Stimulated activated CD8-positive, alpha-beta memory T cell treated with anti-CD3 and anti-CD28 coated beads, Interleukin-2, amount 100 ng/mL, for 48 hours (primary cell): ENCODE measurements around the gene KDM4B.
A peak's percentile ranks its signal among the peaks of the same experiment; 100 is the strongest.

ENCODE experiments used
- DNase-seq, 2 donors: peaks; one replicate each; pipeline ENCODE4 v3.0.0-alpha.2; 2020; ENCODE audit warnings: low read depth in 2 of 2

The KDM4B gene

GRCh38 chr19:4984438-4984990, 15.6 kb downstream of the KDM4B start:
- no peak for DNase-seq

DNA sequence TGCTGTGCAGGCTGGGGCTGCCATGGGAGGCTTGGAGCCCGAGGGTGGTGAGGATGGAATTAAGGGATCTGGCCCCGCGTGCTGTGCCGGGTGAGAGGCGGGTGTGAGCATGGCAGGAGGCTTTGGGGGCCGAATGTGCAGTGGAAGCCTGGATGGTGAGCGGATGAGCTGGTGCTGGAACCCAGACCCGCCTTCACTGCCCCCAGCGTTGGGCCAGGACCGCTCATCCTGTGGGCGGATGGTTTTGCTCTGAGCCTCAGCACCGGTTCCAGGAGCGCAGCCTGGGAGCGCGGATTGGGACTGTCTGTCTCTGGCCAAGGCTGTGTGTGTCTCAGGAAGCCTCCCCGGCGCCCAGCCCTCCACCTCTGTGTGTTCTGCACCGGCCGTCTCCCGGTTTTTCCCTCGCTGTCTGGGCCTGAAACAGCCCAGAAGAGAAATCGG, 16.7 kb downstream of the KDM4B start:
- no peak for DNase-seq

- no peak for DNase-seq
Observed at GRCh38 chr19:4986056-4986455, 17.1 kb downstream of the KDM4B start.

DNA sequence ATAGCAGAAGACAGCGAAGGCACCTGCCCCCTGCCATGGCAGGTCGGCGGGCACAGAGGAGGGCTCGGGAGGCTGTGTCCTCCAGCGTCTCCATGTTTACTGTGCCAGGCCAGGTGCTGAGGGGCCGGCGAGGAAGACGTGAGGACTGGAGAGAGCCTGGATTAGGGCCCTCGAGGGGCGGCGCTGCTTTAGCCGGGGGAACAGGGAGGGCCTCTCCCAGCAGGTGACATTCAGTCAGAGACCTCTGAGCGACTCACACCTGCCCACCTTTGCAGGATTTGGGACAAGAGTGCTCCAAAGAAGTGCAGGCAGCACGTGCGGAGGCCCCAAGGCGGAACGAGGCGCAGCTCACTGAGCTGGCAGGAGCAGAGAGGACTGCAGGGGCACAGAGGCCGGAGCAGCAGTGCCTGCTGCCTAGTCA, 17.6 kb downstream of the KDM4B start:
- DNase-seq = no peak

DNA sequence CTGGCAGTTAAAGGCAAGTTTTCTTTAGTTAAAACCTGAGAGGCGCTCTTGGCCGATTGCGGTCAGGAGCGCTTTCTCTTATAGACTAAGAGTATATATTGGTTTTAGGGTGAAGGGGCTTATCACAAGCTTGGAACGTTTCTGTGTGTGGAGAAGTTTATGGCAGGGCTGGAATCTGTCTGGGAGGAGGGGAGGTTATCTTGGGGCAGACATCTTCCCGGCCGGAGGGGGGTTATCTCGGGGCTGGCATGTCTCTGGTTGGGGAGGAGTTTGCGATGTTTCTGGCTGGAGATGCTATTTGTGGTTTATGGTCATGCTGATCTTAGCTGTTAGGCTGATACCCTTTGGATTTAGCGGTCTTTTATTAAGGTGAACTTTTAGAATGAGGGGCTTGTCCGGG, 18.3 kb downstream of the KDM4B start:
- DNase-seq = no peak

DNA sequence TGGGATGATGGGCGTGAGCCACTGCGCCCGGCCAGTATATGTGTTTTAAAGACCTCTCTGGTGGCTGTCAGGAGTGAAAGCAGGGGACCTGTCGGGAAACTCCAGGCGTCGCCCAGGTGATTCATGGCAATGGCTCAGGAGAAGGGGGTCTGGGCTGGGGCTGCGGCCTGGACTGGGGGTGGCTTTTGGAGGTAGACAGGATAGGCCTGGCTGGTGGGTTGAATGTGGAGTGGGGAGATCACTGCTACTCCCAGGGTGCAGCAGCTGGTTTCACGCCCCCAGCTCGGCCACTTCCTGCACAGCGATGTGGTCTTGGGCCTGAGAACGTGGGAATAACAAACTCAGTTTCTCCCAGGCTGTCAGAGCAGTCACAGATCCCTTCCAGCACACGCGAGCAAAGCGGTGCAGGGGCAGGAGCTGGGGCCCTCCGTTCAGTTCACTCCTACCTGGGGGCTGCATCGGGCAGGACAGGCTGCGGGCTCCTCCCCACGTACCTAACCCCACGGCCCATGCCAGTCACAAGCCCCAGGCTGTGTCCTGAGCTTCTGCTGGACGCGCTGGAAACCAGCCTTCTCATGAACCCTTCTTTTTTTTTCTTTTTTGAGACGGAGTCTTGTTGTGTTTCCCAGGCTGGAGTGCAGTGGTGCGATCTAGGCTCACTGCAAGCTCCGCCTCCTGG, 18.9 kb downstream of the KDM4B start:
- no peak for DNase-seq

DNA sequence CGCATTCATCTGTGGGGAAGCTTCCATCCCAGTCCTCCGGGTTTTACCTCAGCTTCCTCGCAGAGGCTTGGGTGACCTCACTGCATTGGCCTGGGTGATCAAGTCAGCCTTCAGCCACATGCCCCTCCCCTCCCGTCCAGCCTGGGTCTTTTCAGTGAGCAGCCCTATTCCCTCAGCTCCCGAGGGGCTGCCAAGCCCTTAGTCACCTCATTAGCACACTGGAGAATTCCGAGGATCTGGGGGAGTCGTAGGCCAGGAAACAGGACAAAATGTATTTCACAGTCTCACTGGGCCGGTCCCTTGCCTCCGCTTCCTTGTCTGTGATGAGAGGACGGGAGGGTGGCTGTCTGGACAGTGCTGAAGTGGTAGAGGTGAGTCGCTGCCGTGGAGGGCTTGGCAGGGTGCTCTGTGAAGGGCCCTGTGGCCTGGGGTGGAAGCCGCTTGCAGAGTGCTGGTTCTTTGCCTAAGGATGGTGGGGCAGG, 19.9 kb downstream of the KDM4B start:
- no peak for DNase-seq

DNA sequence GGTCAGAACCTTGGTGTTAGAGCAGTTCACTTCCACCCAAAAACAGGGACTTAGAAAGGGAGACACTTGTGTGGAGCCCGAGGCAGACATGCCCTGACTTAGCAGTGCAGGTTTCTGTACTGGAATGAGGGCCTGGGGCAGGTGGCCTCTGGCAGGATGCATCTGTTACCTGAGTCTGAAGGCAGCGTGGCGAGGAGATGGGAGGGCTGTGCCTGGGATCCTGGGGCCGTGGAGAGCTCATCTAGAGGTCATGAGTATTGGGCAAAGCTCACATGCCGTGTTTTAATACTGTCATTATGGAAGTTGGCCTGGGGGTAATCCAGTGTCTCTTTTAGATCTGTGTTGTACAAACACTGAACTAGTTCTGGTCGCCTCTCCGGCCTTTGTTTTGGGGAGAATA, 21.4 kb downstream of the KDM4B start:
- DNase-seq = no peak

DNA sequence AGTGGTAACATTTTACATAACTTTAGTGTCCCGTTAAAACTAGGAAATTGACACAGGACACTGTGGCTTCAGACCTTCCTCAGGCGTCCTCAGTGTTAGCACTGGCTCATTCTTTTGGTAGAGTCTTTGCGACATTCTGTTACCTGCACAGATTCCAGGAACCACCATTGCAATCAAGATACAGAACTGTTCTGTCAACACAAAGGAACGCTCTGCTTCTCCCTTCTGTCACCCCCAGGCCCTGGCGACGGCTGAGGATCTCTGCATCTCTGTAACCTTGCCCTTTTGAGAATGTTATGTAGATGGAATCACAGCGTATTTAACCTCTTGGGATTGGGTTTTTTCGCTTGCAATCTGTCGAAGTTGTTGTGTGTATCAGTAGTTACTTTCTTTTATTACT, 22.6 kb downstream of the KDM4B start:
- DNase-seq = no peak

- no peak for DNase-seq
Observed at GRCh38 chr19:4991996-4992698, 23.2 kb downstream of the KDM4B start.

DNA sequence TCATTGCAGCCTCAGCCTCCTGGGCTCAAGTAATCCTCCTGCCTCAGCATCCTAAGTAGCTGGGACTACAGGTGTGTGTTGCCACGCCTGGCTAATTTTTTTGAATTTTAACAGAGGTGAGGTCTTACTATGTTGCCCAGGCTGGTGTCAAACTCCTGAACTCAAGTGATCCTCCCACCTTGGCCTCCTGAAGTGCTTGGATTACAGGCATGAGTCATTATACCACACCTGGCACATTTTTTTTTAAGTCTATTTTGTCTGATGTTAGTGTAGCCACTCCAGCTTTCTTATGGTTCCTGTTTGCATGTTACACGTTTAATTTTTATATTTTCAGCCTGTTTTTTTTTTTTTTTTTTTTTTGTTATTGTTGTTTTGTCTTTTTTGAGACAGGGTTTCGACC, 24.8 kb downstream of the KDM4B start:
- DNase-seq = no peak

DNA sequence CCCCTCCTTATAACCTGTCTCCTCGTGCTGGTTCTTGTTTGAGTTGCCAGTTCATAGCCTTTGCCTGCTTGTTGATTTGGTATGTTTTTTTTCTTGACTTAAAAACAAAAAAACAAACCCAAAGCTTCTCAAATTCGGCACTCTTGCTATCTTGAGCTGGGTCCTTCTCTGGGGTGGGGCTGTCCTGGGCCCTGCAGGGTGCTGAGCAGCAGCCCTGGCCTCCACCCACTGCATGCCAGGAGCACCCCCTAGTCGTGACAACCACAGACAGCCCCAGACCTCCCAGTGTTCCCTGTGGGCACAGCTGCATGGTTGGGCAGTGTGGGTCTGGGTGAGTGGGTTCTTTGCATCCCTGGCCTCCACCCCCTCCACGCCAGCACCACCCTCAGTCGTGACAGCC, 27.8 kb downstream of the KDM4B start:
- DNase-seq = no peak

GRCh38 chr19:4997297-4997696, 28.4 kb downstream of the KDM4B start:
- no peak for DNase-seq

DNA sequence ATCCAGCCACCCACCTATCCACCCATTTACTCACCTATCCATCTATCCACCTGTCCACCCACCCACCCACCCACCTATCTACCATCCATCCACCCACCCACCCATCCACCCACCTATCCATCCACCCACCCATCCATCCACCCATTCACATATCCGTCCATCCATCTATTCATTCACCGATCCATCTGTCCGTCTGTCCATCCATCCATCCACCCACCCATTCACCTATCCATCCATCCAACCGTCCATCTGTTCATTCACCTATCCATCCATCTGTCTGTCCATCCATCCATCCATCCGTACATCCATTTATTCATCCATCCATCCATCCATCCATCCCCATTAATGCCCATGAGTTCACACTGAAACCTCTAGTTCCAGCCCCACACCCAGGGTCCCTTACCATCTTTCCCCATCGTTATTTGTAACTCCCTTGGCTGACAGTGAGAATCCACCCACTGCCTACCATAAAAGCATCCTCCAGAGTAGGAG, 31.3 kb downstream of the KDM4B start:
- no peak for DNase-seq

- peak; percentile 9 to 32 for DNase-seq
Observed at GRCh38 chr19:5001615-5002014, 32.7 kb downstream of the KDM4B start.

- no peak for DNase-seq
Observed at GRCh38 chr19:5002143-5002542, 33.2 kb downstream of the KDM4B start.

DNA sequence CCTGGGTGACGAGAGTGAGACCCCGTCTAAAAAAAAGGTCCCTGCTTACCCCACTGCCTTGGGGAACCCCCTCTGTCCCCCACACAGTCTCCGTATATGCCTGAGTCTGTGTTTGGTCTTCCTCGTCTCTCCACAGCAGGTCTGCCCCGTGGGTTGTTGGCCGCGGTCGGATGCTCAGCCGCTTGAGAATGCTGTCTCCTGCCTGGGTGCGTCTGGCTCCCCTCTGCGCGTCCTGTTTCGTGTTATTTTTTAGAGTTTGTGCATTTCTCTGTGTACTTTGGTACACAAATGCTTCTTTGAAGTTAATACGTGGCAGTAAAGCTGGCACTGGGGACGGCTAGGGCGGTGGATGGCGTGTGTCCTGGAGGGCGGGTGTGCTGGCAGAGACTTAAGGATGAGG, 34.9 kb downstream of the KDM4B start:
- DNase-seq = no peak

DNA sequence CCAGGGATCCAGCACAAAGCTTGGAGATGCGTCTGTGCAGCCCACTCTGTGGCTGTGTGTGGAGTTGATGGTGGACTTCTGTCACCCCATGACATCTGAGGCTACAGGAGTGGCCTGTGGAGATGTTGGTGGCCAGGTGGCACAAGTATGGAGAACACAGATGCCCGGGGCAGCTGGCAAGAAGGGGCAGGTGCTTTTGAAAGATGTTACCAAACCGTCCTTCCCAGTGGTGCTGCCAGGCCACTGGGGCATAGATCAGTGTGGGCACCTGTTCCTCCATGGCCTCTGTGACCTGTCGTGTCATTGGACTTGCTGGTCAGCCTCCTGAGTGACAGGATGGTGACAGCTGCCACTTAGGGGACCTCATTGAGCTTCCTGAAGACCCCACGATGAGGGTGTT, 36.2 kb downstream of the KDM4B start:
- no peak for DNase-seq

GRCh38 chr19:5006201-5006600, 37.3 kb downstream of the KDM4B start:
- DNase-seq = no peak

- DNase-seq = no peak
Observed at GRCh38 chr19:5006821-5007220, 37.9 kb downstream of the KDM4B start.

- DNase-seq = no peak
Observed at GRCh38 chr19:5011476-5012238, 42.7 kb downstream of the KDM4B start.
